ENCODE measurements around the gene PLAGL1. TPM values are rescaled to one million over a fixed set of nuclear protein-coding genes. Genes with fewer than 3 reads are reported as not detected.

The PLAGL1 gene
- total RNA-seq, 1 experiment from 2014 or later: 0.77 TPM

GRCh38 chr6:143950875-143951274, 57.2 kb downstream of the PLAGL1 start:
- no peaks in the 10 kb centered on the region for H3K27me3 ChIP-seq (replicated peaks; ENCODE audit: insufficient read depth, low read depth, low read length, poor library complexity)
- ChIA-PET POLR2A (ENCODE audit: low non-redundant PET) (no interaction called here), CTCF (interaction anchor here (0.6 kb wide), 1 partner anchor 308 kb away, joined by 3 read pairs; no protein-coding TSS in a partner anchor)
- H3K4me1 ChIP-seq (ENCODE audit: insufficient read depth, low read length, poor library complexity, severe bottlenecking): no peaks in the 10 kb centered on the region
- no peak overlapping the region for H3K27ac ChIP-seq (ENCODE audit: low read depth, low read length, poor library complexity, severe bottlenecking)
- TF ChIP-seq EZH2 (IDR thresholded peaks at IDR 0.05; ENCODE audit: borderline replicate concordance, low read depth, low read length, poor library complexity, severe bottlenecking) (no peak), CTCF (conservative IDR thresholded peaks at IDR 0.05; ENCODE audit: low read depth, low read length) (no peak)
- H3K36me3 ChIP-seq (ENCODE audit: insufficient read depth, low read length, poor library complexity, severe bottlenecking): no peaks in the 10 kb centered on the region
- no peaks in the 10 kb centered on the region for H3K9me3 ChIP-seq (ENCODE audit: low read depth, low read length, poor library complexity, severe bottlenecking)
- no peak overlapping the region for H3K4me3 ChIP-seq (ENCODE audit: low read depth, low read length, poor library complexity, severe bottlenecking)
- intact Hi-C loops (cut with micrococcal nuclease; ENCODE audit: unreplicated experiment): no loop called here
- BruUV-seq (replicated peaks): no TSS peak
- DNase-seq (ENCODE audit: low spot score): no peak

GRCh38 chr6:143949962-143950361, 58.1 kb downstream of the PLAGL1 start:
- intact Hi-C loops (cut with micrococcal nuclease; ENCODE audit: unreplicated experiment): no loop called here
- no TSS peak for BruUV-seq (replicated peaks)
- H3K36me3 ChIP-seq (ENCODE audit: insufficient read depth, low read length, poor library complexity, severe bottlenecking): no peaks in the 10 kb centered on the region
- ChIA-PET POLR2A (ENCODE audit: low non-redundant PET) (no interaction called here), CTCF (no interaction called here)
- no peak for DNase-seq (ENCODE audit: low spot score)
- no peak overlapping the region for H3K4me3 ChIP-seq (ENCODE audit: low read depth, low read length, poor library complexity, severe bottlenecking)
- H3K27me3 ChIP-seq (replicated peaks; ENCODE audit: insufficient read depth, low read depth, low read length, poor library complexity): no peaks in the 10 kb centered on the region
- H3K27ac ChIP-seq (ENCODE audit: low read depth, low read length, poor library complexity, severe bottlenecking): no peak overlapping the region
- no peak for TF ChIP-seq EZH2 (IDR thresholded peaks at IDR 0.05; ENCODE audit: borderline replicate concordance, low read depth, low read length, poor library complexity, severe bottlenecking)
- TF ChIP-seq CTCF (conservative IDR thresholded peaks at IDR 0.05; ENCODE audit: low read depth, low read length): no peak
- no peaks in the 10 kb centered on the region for H3K9me3 ChIP-seq (ENCODE audit: low read depth, low read length, poor library complexity, severe bottlenecking)
- no peaks in the 10 kb centered on the region for H3K4me1 ChIP-seq (ENCODE audit: insufficient read depth, low read length, poor library complexity, severe bottlenecking)

- BruUV-seq (replicated peaks): no TSS peak
- POLR2A ChIA-PET (ENCODE audit: low non-redundant PET): no interaction called here
Observed at GRCh38 chr6:143949535-143949934, 58.5 kb downstream of the PLAGL1 start.

More at GRCh38 chr6:143949535-143949934, 58.5 kb downstream of the PLAGL1 start:
- no peaks in the 10 kb centered on the region for H3K9me3 ChIP-seq (ENCODE audit: low read depth, low read length, poor library complexity, severe bottlenecking)
- intact Hi-C loops (cut with micrococcal nuclease; ENCODE audit: unreplicated experiment): no loop called here
- no peaks in the 10 kb centered on the region for H3K27me3 ChIP-seq (replicated peaks; ENCODE audit: insufficient read depth, low read depth, low read length, poor library complexity)
- H3K4me1 ChIP-seq (ENCODE audit: insufficient read depth, low read length, poor library complexity, severe bottlenecking): no peaks in the 10 kb centered on the region
- no peak overlapping the region for H3K27ac ChIP-seq (ENCODE audit: low read depth, low read length, poor library complexity, severe bottlenecking)
- no peak for DNase-seq (ENCODE audit: low spot score)
- no peaks in the 10 kb centered on the region for H3K36me3 ChIP-seq (ENCODE audit: insufficient read depth, low read length, poor library complexity, severe bottlenecking)
- TF ChIP-seq CTCF (conservative IDR thresholded peaks at IDR 0.05; ENCODE audit: low read depth, low read length) (no peak), EZH2 (IDR thresholded peaks at IDR 0.05; ENCODE audit: borderline replicate concordance, low read depth, low read length, poor library complexity, severe bottlenecking) (no peak)
- H3K4me3 ChIP-seq (ENCODE audit: low read depth, low read length, poor library complexity, severe bottlenecking): no peak overlapping the region
- CTCF ChIA-PET: no interaction called here

Measured in A673 (cell line).